HG03575 (cell line): ENCODE measurements around the gene BTLA.
"Not testable (repeated sequence)": the region's sequence is repeated elsewhere in the genome, so short reads cannot be mapped to it uniquely, and the experiment has no call there.

Experiments used
- ATAC-seq: cut with Tn5 transposase; IDR thresholded peaks from one replicate; pipeline ENCODE4 v1.9.1; 2021; ENCODE audit not compliant: unreplicated experiment, insufficient number of reproducible peaks, low FRiP score; ENCODE audit errors: extremely low read depth

Gene BTLA

GRCh38 chr3:112498914-112499711, at the start of gene BTLA:
Gene BTLA (minus strand): TSS chr3:112499472. CDS start chr3:112499358, 114 bp downstream.
- peak; percentile 40 for ATAC-seq

GRCh38 chr3:112546216-112546759, 47.0 kb upstream of the BTLA start:
- ATAC-seq, result no peak

GRCh38 chr3:112539825-112540650, 40.8 kb upstream of the BTLA start:
- ATAC-seq, result no peak

- no peak for ATAC-seq
Observed at GRCh38 chr3:112531358-112531781, 32.1 kb upstream of the BTLA start.

GRCh38 chr3:112530573-112530972, 31.3 kb upstream of the BTLA start:
- ATAC-seq, result no peak

GRCh38 chr3:112524127-112524526, 24.9 kb upstream of the BTLA start:
- ATAC-seq, result not testable (repeated sequence)

- no peak for ATAC-seq
Observed at GRCh38 chr3:112519424-112520001, 20.2 kb upstream of the BTLA start.

GRCh38 chr3:112518970-112519369, 19.7 kb upstream of the BTLA start:
- not testable (repeated sequence) for ATAC-seq

- ATAC-seq, result peak; percentile 91
Observed at GRCh38 chr3:112514527-112515128, 15.4 kb upstream of the BTLA start.

GRCh38 chr3:112512320-112512719, 13.0 kb upstream of the BTLA start:
- no peak for ATAC-seq

- no peak for ATAC-seq
Observed at GRCh38 chr3:112508860-112509259, 9.6 kb upstream of the BTLA start.

- no peak for ATAC-seq
Observed at GRCh38 chr3:112508261-112508660, 9.0 kb upstream of the BTLA start.

GRCh38 chr3:112505907-112506306, 6.6 kb upstream of the BTLA start:
- no peak for ATAC-seq

- ATAC-seq, result no peak
Observed at GRCh38 chr3:112504123-112504522, 4.9 kb upstream of the BTLA start.

- ATAC-seq, result no peak
Observed at GRCh38 chr3:112503304-112503972, 4.2 kb upstream of the BTLA start.

- ATAC-seq, result no peak
Observed at GRCh38 chr3:112500621-112501020, 1.3 kb upstream of the BTLA start.

GRCh38 chr3:112497897-112498548, 1.2 kb downstream of the BTLA start:
- ATAC-seq, result no peak
